HAP-1 (cell line): ENCODE data around the gene RYR3.

Experiments
- DNase-seq, 2 experiments: peaks; one replicate each; pipeline ENCODE4 v3.0.0-alpha.2; 2016 to 2020; ENCODE audit warnings: low spot score in 2 of 2
- H3K27me3 ChIP-seq: fragments of 250-450 bp; sonication (Bioruptor Pico); 2 replicates; pipeline ENCODE4 v1.5.1; 2020; ENCODE audit warnings: low read depth, mild to moderate bottlenecking, moderate library complexity
- H3K36me3 ChIP-seq: fragments of 250-450 bp; sonication (Bioruptor Pico); replicated peaks from 2 replicates; pipeline ENCODE4 v1.5.1; 2020; ENCODE audit warnings: mild to moderate bottlenecking
- H3K4me1 ChIP-seq: fragments of 250-450 bp; sonication (Bioruptor Pico); 2 replicates; pipeline ENCODE4 v1.5.1; 2020; ENCODE audit warnings: mild to moderate bottlenecking
- H3K4me3 ChIP-seq: fragments of 250-450 bp; sonication (Bioruptor Pico); 2 replicates; pipeline ENCODE4 v1.5.1; 2020; ENCODE audit warnings: mild to moderate bottlenecking, moderate library complexity
- H3K9me3 ChIP-seq: fragments of 250-450 bp; sonication (Bioruptor Pico); 2 replicates; pipeline ENCODE4 v1.5.1; 2020; ENCODE audit warnings: mild to moderate bottlenecking, moderate library complexity
- in situ Hi-C: fragments of 300-500 bp; cut with MboI; formaldehyde crosslinking; loops from 3 replicates; pipeline ENCODE4 v1.14.3; 2020; ENCODE audit warnings: low sequenced_read_pairs, inconsistent platforms, mixed read lengths

Gene RYR3

GRCh38 chr15:33846862-33847261 lies 536.1 kb downstream of the RYR3 start:
- Histone ChIP-seq H3K36me3 (no peaks in the 10 kb centered on the region), H3K4me1 (peaks cover 5% of the 10 kb centered on the region), H3K27me3 (no peaks in the 10 kb centered on the region), H3K4me3 (no peak overlapping the region), H3K9me3 (no peaks in the 10 kb centered on the region)
- no peak for DNase-seq
- in situ Hi-C loops: no loop called here

GRCh38 chr15:33848011-33848410 lies 537.2 kb downstream of the RYR3 start:
- no peaks in the 10 kb centered on the region for H3K36me3 ChIP-seq
- in situ Hi-C loops: no loop called here
- H3K4me3 ChIP-seq: no peak overlapping the region
- no peaks in the 10 kb centered on the region for H3K27me3 ChIP-seq
- DNase-seq: no peak
- no peaks in the 10 kb centered on the region for H3K9me3 ChIP-seq
- peaks cover 5% of the 10 kb centered on the region for H3K4me1 ChIP-seq

GRCh38 chr15:33851079-33851478 lies 540.3 kb downstream of the RYR3 start:
- Histone ChIP-seq H3K36me3 (no peaks in the 10 kb centered on the region), H3K9me3 (no peaks in the 10 kb centered on the region; the same call in 1 of the 2 replicates), H3K4me3 (no peak overlapping the region), H3K27me3 (no peaks in the 10 kb centered on the region), H3K4me1 (peaks cover 4% of the 10 kb centered on the region)
- in situ Hi-C loops: no loop called here
- no peak for DNase-seq

GRCh38 chr15:33852094-33852493 lies 541.3 kb downstream of the RYR3 start:
- DNase-seq: no peak
- H3K4me3 ChIP-seq: no peak overlapping the region
- H3K9me3 ChIP-seq: no peaks in the 10 kb centered on the region; the same call in 1 of the 2 replicates
- in situ Hi-C loops: no loop called here
- no peaks in the 10 kb centered on the region for H3K36me3 ChIP-seq
- no peaks in the 10 kb centered on the region for H3K27me3 ChIP-seq
- H3K4me1 ChIP-seq: no peaks in the 10 kb centered on the region

GRCh38 chr15:33852570-33852969 lies 541.8 kb downstream of the RYR3 start:
- no peak for DNase-seq

GRCh38 chr15:33857726-33858125 lies 547.0 kb downstream of the RYR3 start:
- DNase-seq: no peak
- Histone ChIP-seq H3K27me3 (no peaks in the 10 kb centered on the region), H3K36me3 (no peaks in the 10 kb centered on the region), H3K9me3 (no peaks in the 10 kb centered on the region; the same call in 1 of the 2 replicates), H3K4me1 (no peaks in the 10 kb centered on the region), H3K4me3 (no peak overlapping the region)
- in situ Hi-C loops: no loop called here

More at GRCh38 chr15:33852570-33852969, 541.8 kb downstream of the RYR3 start:
- H3K9me3 ChIP-seq: no peaks in the 10 kb centered on the region; the same call in 1 of the 2 replicates
- no peaks in the 10 kb centered on the region for H3K4me1 ChIP-seq
- in situ Hi-C loops: no loop called here
- H3K27me3 ChIP-seq: no peaks in the 10 kb centered on the region
- no peaks in the 10 kb centered on the region for H3K36me3 ChIP-seq
- no peak overlapping the region for H3K4me3 ChIP-seq

- no peaks in the 10 kb centered on the region for H3K27me3 ChIP-seq
- in situ Hi-C loops: no loop called here
- no peaks in the 10 kb centered on the region for H3K9me3 ChIP-seq
- no peak overlapping the region for H3K4me3 ChIP-seq
- DNase-seq: no peak
- H3K36me3 ChIP-seq: no peaks in the 10 kb centered on the region
- no peaks in the 10 kb centered on the region for H3K4me1 ChIP-seq
Measured at GRCh38 chr15:33858836-33859235, 548.1 kb downstream of the RYR3 start.

- Histone ChIP-seq H3K27me3 (no peaks in the 10 kb centered on the region), H3K36me3 (no peaks in the 10 kb centered on the region), H3K4me3 (no peak overlapping the region), H3K9me3 (no peaks in the 10 kb centered on the region), H3K4me1 (no peaks in the 10 kb centered on the region)
- DNase-seq: no peak
- in situ Hi-C loops: no loop called here
Measured at GRCh38 chr15:33859992-33860545, 549.3 kb downstream of the RYR3 start.

- H3K4me1 ChIP-seq: no peaks in the 10 kb centered on the region
- H3K27me3 ChIP-seq: no peaks in the 10 kb centered on the region
- H3K4me3 ChIP-seq: no peak overlapping the region
- no peak for DNase-seq
- H3K36me3 ChIP-seq: no peaks in the 10 kb centered on the region
- in situ Hi-C loops: no loop called here
- no peaks in the 10 kb centered on the region for H3K9me3 ChIP-seq
Measured at GRCh38 chr15:33860754-33861153, 550.0 kb downstream of the RYR3 start.

GRCh38 chr15:33864360-33865075 lies 553.8 kb downstream of the RYR3 start:
- in situ Hi-C loops: no loop called here
- Histone ChIP-seq H3K4me3 (no peak overlapping the region), H3K4me1 (no peaks in the 10 kb centered on the region), H3K9me3 (no peaks in the 10 kb centered on the region), H3K36me3 (no peaks in the 10 kb centered on the region), H3K27me3 (no peaks in the 10 kb centered on the region)
- no peak for DNase-seq

GRCh38 chr15:33865416-33865815 lies 554.6 kb downstream of the RYR3 start:
- Histone ChIP-seq H3K4me3 (no peak overlapping the region), H3K36me3 (no peaks in the 10 kb centered on the region), H3K9me3 (no peaks in the 10 kb centered on the region), H3K27me3 (no peaks in the 10 kb centered on the region), H3K4me1 (no peaks in the 10 kb centered on the region)
- no peak for DNase-seq
- in situ Hi-C loops: no loop called here

- in situ Hi-C loops: no loop called here
- H3K4me3 ChIP-seq: no peak overlapping the region
- H3K4me1 ChIP-seq: no peaks in the 10 kb centered on the region
- no peaks in the 10 kb centered on the region for H3K36me3 ChIP-seq
- DNase-seq: no peak
- H3K27me3 ChIP-seq: no peaks in the 10 kb centered on the region
- no peaks in the 10 kb centered on the region for H3K9me3 ChIP-seq
Measured at GRCh38 chr15:33866101-33866737, 555.5 kb downstream of the RYR3 start.

- Histone ChIP-seq H3K4me3 (no peak overlapping the region), H3K27me3 (no peaks in the 10 kb centered on the region), H3K36me3 (no peaks in the 10 kb centered on the region), H3K4me1 (no peaks in the 10 kb centered on the region), H3K9me3 (no peaks in the 10 kb centered on the region)
- no peak for DNase-seq
- in situ Hi-C loops: no loop called here
Measured at GRCh38 chr15:33871980-33872379, 561.2 kb downstream of the RYR3 start.

- in situ Hi-C loops: no loop called here
- no peaks in the 10 kb centered on the region for H3K27me3 ChIP-seq
- H3K9me3 ChIP-seq: no peaks in the 10 kb centered on the region
- no peak for DNase-seq
- no peaks in the 10 kb centered on the region for H3K36me3 ChIP-seq
- H3K4me1 ChIP-seq: no peaks in the 10 kb centered on the region
- H3K4me3 ChIP-seq: no peak overlapping the region
Measured at GRCh38 chr15:33872416-33873106, 561.8 kb downstream of the RYR3 start.
